H1 (cell line): ENCODE measurements around the gene CAPS2. TPM values are rescaled to one million over a fixed set of nuclear protein-coding genes. Genes with fewer than 3 reads are reported as not detected.

Experiments
- CTCF ChIA-PET: fragments of 300-600 bp; sonication (Branson Sonifier 250); formaldehyde crosslinking; loops from one replicate; lab custom pipeline; 2021; ENCODE audit not compliant: partially characterized antibody; lab: Charles Lee
- POLR2A ChIA-PET: fragments of 300-600 bp; sonication (Branson Sonifier 250); formaldehyde crosslinking; loops from one replicate; lab custom pipeline; 2021; ENCODE audit warnings: inconsistent platforms; ENCODE audit not compliant: partially characterized antibody; lab: Charles Lee
- DNase-seq, 2 experiments: peaks; one replicate each; pipeline versions ENCODE4 v3.0.0 to v3.0.0-alpha.2; 2010 to 2022; ENCODE audit warnings: low spot score in 2 of 2, low read depth in 1 of 2, mixed read lengths in 1 of 2
- FAIRE-seq: peaks from 2 replicates; lab custom pipeline; 2011; peaks lifted over from hg19 to GRCh38; lab: Jason Lieb, UNC
- H2AFZ ChIP-seq: 2 replicates; pipeline ENCODE4 v1.8.1; 2012; ENCODE audit warnings: low read length, inconsistent platforms
- H2AK5ac ChIP-seq: 2 replicates; pipeline ENCODE4 v1.6.1; 2013; ENCODE audit warnings: low read depth, low read length
- H2BK120ac ChIP-seq: replicated peaks from 2 replicates; pipeline ENCODE3; 2013; ENCODE audit warnings: low read depth, low read length, inconsistent platforms
- H2BK12ac ChIP-seq: 2 replicates; pipeline ENCODE4 v1.6.1; 2013; ENCODE audit warnings: low read depth, low read length
- H2BK15ac ChIP-seq: 2 replicates; pipeline ENCODE4 v1.6.1; 2013; ENCODE audit warnings: low read length
- H2BK20ac ChIP-seq: 2 replicates; pipeline ENCODE4 v1.6.1; 2013; ENCODE audit warnings: low read length
- H2BK5ac ChIP-seq: 2 replicates; pipeline ENCODE4 v1.6.1; 2013; ENCODE audit warnings: low read depth, low read length
- H3K14ac ChIP-seq: 2 replicates; pipeline ENCODE4 v1.6.1; 2013; ENCODE audit warnings: inconsistent platforms; ENCODE audit not compliant: insufficient read length
- H3K18ac ChIP-seq: 2 replicates; pipeline ENCODE4 v1.6.1; 2013; ENCODE audit warnings: low read length; ENCODE audit errors: extremely low read depth
- H3K23ac ChIP-seq: 2 replicates; pipeline ENCODE4 v1.6.1; 2013; ENCODE audit warnings: inconsistent platforms; ENCODE audit not compliant: insufficient read length
- H3K23me2 ChIP-seq: 2 replicates; pipeline ENCODE4 v1.6.1; 2013; ENCODE audit warnings: low read depth, low read length
- H3K27ac ChIP-seq: 2 replicates; pipeline ENCODE4 v1.6.1; 2011; ENCODE audit warnings: low read depth, low read length, inconsistent platforms
- H3K27me3 ChIP-seq, 4 experiments: replicated peaks in 1 of 4; 1 replicate in 1 of 4; 2 replicates in 3 of 4; pipeline versions ENCODE4 v1.6.1 to v1.8.1; 2011 to 2013; ENCODE audit warnings: low read length in 3 of 4, mild to moderate bottlenecking in 3 of 4, inconsistent platforms in 2 of 4, mixed read lengths in 2 of 4, moderate library complexity in 1 of 4; ENCODE audit not compliant: control insufficient read depth in 3 of 4, insufficient read depth in 3 of 4; ENCODE audit errors: extremely low read depth in 1 of 4
- H3K36me3 ChIP-seq, 4 experiments: 2 replicates each; pipeline versions ENCODE4 v1.6.1 to v1.8.1; 2011 to 2013; ENCODE audit warnings: mild to moderate bottlenecking in 4 of 4, low read length in 3 of 4, moderate library complexity in 2 of 4, control low read depth in 1 of 4, inconsistent platforms in 1 of 4; ENCODE audit not compliant: insufficient read depth in 4 of 4, control insufficient read depth in 2 of 4
- H3K4ac ChIP-seq: replicated peaks from 2 replicates; pipeline ENCODE3; 2013; ENCODE audit warnings: low read length, low read depth, mixed read lengths, inconsistent platforms; ENCODE audit not compliant: insufficient read length
- H3K4me1 ChIP-seq, 4 experiments: replicated peaks in 1 of 4; 1 replicate in 1 of 4; 2 replicates in 3 of 4; pipeline versions ENCODE4 v1.6.1 to v1.8.1; 2011 to 2013; ENCODE audit warnings: low read length in 3 of 4, inconsistent platforms in 2 of 4, mixed read lengths in 1 of 4; ENCODE audit not compliant: insufficient read depth in 4 of 4, control insufficient read depth in 3 of 4
- H3K4me2 ChIP-seq, 2 experiments: 2 replicates each; pipeline versions ENCODE4 v1.6.1 to v1.8.1; 2011 to 2013; ENCODE audit warnings: low read depth in 2 of 2, low read length in 2 of 2, control low read depth in 1 of 2, inconsistent platforms in 1 of 2, mild to moderate bottlenecking in 1 of 2; ENCODE audit not compliant: insufficient read depth in 1 of 2
- H3K4me3 ChIP-seq, 4 experiments: fragments of 200-600, 300-600 bp in 1 of 4; sonication (generic), shearing (Covaris generic), sonication (Bioruptor Twin) in 1 of 4; 2 replicates each; pipeline versions ENCODE4 v1.5.1 to v1.8.1; 2011 to 2016; ENCODE audit warnings: low read length in 4 of 4, low read depth in 3 of 4, control low read depth in 2 of 4, inconsistent platforms in 2 of 4, mild to moderate bottlenecking in 2 of 4, mixed read lengths in 1 of 4, moderate library complexity in 1 of 4; ENCODE audit not compliant: insufficient read depth in 2 of 4; ENCODE audit errors: extremely low read depth in 1 of 4
- H3K56ac ChIP-seq: replicated peaks from 2 replicates; pipeline ENCODE3; 2013; ENCODE audit warnings: low read depth, mild to moderate bottlenecking, mixed read lengths, low read length, inconsistent platforms; ENCODE audit not compliant: insufficient read length
- H3K79me1 ChIP-seq: 2 replicates; pipeline ENCODE4 v1.6.1; 2013; ENCODE audit warnings: low read depth, low read length, control low read depth
- H3K79me2 ChIP-seq, 2 experiments: 2 replicates each; pipeline versions ENCODE4 v1.6.1 to v1.8.1; 2012 to 2013; ENCODE audit warnings: low read length in 2 of 2, mild to moderate bottlenecking in 2 of 2, inconsistent platforms in 1 of 2; ENCODE audit not compliant: insufficient read depth in 2 of 2, control insufficient read depth in 1 of 2
- H3K9ac ChIP-seq, 4 experiments: replicated peaks in 1 of 4; 1 replicate in 1 of 4; 2 replicates in 3 of 4; pipeline versions ENCODE4 v1.6.1 to v1.8.1; 2011 to 2013; ENCODE audit warnings: low read depth in 3 of 4, low read length in 3 of 4, control low read depth in 2 of 4, mild to moderate bottlenecking in 2 of 4, moderate library complexity in 2 of 4, inconsistent platforms in 1 of 4; ENCODE audit errors: extremely low read depth in 1 of 4
- H3K9me3 ChIP-seq, 2 experiments: 2 replicates each; pipeline versions ENCODE4 v1.6.1 to v1.8.1; 2012 to 2013; ENCODE audit warnings: mild to moderate bottlenecking in 2 of 2, moderate library complexity in 2 of 2, control low read depth in 1 of 2, inconsistent platforms in 1 of 2, low read depth in 1 of 2, low read length in 1 of 2, mixed read lengths in 1 of 2; ENCODE audit not compliant: insufficient read depth in 2 of 2
- H4K20me1 ChIP-seq, 2 experiments: replicated peaks in 1 of 2; 2 replicates each; pipeline versions ENCODE3 to v1.8.1; 2011 to 2013; ENCODE audit warnings: inconsistent platforms in 2 of 2, low read length in 2 of 2, mild to moderate bottlenecking in 1 of 2; ENCODE audit not compliant: insufficient read depth in 2 of 2, control insufficient read depth in 1 of 2
- H4K5ac ChIP-seq: 2 replicates; pipeline ENCODE4 v1.6.1; 2013; ENCODE audit warnings: low read length, low read depth, mixed read lengths, inconsistent platforms; ENCODE audit not compliant: insufficient read length
- H4K8ac ChIP-seq: 2 replicates; pipeline ENCODE4 v1.8.0; 2013; ENCODE audit warnings: mild to moderate bottlenecking, moderate library complexity, low read length, inconsistent platforms; ENCODE audit not compliant: insufficient read depth; ENCODE audit errors: extremely low read depth
- H4K91ac ChIP-seq: replicated peaks from 2 replicates; pipeline ENCODE3; 2013; ENCODE audit warnings: low read length, mixed read lengths, inconsistent platforms; ENCODE audit not compliant: insufficient read length
- HDAC2 ChIP-seq, 2 experiments: fragments of 300-600 bp in 1 of 2; sonication (generic) in 1 of 2; IDR thresholded peaks; 2 replicates each; pipeline ENCODE4 v1.6.1; 2011 to 2012; ENCODE audit warnings: low read depth in 2 of 2, low read length in 2 of 2, mild to moderate bottlenecking in 2 of 2, moderate library complexity in 2 of 2, borderline replicate concordance in 1 of 2, inconsistent platforms in 1 of 2
- TEAD4 ChIP-seq: IDR thresholded peaks from 2 replicates; pipeline ENCODE4 v1.6.1; 2012; ENCODE audit warnings: low read depth, low read length, inconsistent platforms, mixed read lengths
- WGBS, 2 experiments: shearing (Covaris generic) in 1 of 2; methylation state at CpG; one replicate each; pipeline versions ENCODE4 v1.1.6 to v1.1.7; 2013 to 2015; ENCODE audit warnings: low lambda C conversion rate in 2 of 2, mixed read lengths in 2 of 2, inconsistent platforms in 1 of 2, low coverage in 1 of 2, missing lambda C conversion rate in 1 of 2; ENCODE audit not compliant: insufficient replicate concordance in 2 of 2, insufficient coverage in 1 of 2, insufficient read length in 1 of 2; ENCODE audit errors: extremely low coverage in 1 of 2, missing lambda C conversion rate in 1 of 2; 5-methylcytosine and 5-hydroxymethylcytosine counted together
- polyA plus RNA-seq, 7 experiments: library from polyadenylated mRNA; depleted of rRNA in 3 of 7; stranded (reverse) in 5 of 7; unstranded in 2 of 7; fragments of >200 nt in 5 of 7; fragments of 200-250 nt in 2 of 7; gene quantifications; 1 replicate in 5 of 7; 2 replicates in 1 of 7; 4 replicates in 1 of 7; pipeline versions ENCODE4 v1.2.1 to v1.2.3, GENCODE V29; 2011 to 2013; ENCODE audit warnings: missing spikeins in 2 of 7, mixed read lengths in 2 of 7
- total RNA-seq: library from RNA; stranded (reverse); fragmentation: NEBNext Ultra II Directional; extraction: Animal tissue kit (Norgen Biotek cat#: 25700); gene quantifications from 2 replicates; pipeline ENCODE4 v1.2.1, GENCODE V29; 2021

CAPS2 gene
- total and polyA plus RNA-seq, 2 of the 8 experiments (the other 6 are each of a cell fraction or from before 2014, with no cell fraction given): 2.3 to 3.8 TPM

- no peak overlapping the region for H2BK5ac ChIP-seq
- H3K4ac ChIP-seq: no peak overlapping the region
- no peaks in the 10 kb centered on the region for H3K36me3 ChIP-seq
- no peak overlapping the region for H3K56ac ChIP-seq
- H2BK15ac ChIP-seq: no peak overlapping the region
- no peak overlapping the region for H2AK5ac ChIP-seq
- H3K4me2 ChIP-seq: peak overlapping the region in 1 of 2 experiments; percentile 41; a peak in 2 of 4 replicates
- H3K9me3 ChIP-seq: no peaks in the 10 kb centered on the region
- H3K27me3 ChIP-seq: no peaks in the 10 kb centered on the region
- no peaks in the 10 kb centered on the region for H3K23me2 ChIP-seq
- FAIRE-seq: no peak
- H3K4me3 ChIP-seq: peak overlapping the region in 2 of 4 experiments; percentile 3 to 27; a peak in 1 of 8 replicates
- no peaks in the 10 kb centered on the region for H4K20me1 ChIP-seq
- ChIA-PET CTCF (interaction anchor here (0.6 to 1.8 kb wide), 3 partner anchors 9 to 67 kb away, joined by 3 to 6 read pairs (median 3); no protein-coding TSS in a partner anchor), POLR2A (no interaction called here)
- H2BK120ac ChIP-seq: no peak overlapping the region
- H3K14ac ChIP-seq: no peak overlapping the region
- H4K5ac ChIP-seq: no peak overlapping the region
- H3K27ac ChIP-seq: no peak overlapping the region
- no peaks in the 10 kb centered on the region for H3K79me1 ChIP-seq
- no peak overlapping the region for H2AFZ ChIP-seq
- DNase-seq: no peak
- TF ChIP-seq TEAD4: no peak
- TF ChIP-seq HDAC2 (IDR thresholded peaks at IDR 0.05; ENCODE audit: borderline replicate concordance in 1 of 2, low read depth in 2 of 2, low read length in 2 of 2): no peak
- H3K9ac ChIP-seq: no peak overlapping the region
- peaks cover 0 to 5% (median 2%) of the 10 kb centered on the region in 4 experiments; a peak in 2 of 7 replicates for H3K4me1 ChIP-seq
- no peak overlapping the region for H3K23ac ChIP-seq
- H2BK12ac ChIP-seq: no peak overlapping the region
- no peak overlapping the region for H3K18ac ChIP-seq
- H4K8ac ChIP-seq: no peak overlapping the region
- H4K91ac ChIP-seq: no peak overlapping the region
- 40% methylated on average over 3 of the region's 3 CpGs; no CpG with 5 or more reads in 1 of the 2 experiments for WGBS, 2 experiments
- H2BK20ac ChIP-seq: no peak overlapping the region
- H3K79me2 ChIP-seq: no peaks in the 10 kb centered on the region
Measured at GRCh38 chr12:75294797-75295196, 35.3 kb downstream of the CAPS2 start.
